GM18505 (cell line): ENCODE measurements around the gene TMEM59.
"Not testable (repeated sequence)": the region's sequence is repeated elsewhere in the genome, so short reads cannot be mapped to it uniquely, and the experiment has no call there.

Experiments
- ATAC-seq: cut with Tn5 transposase; IDR thresholded peaks from one replicate; pipeline ENCODE4 v1.9.1; 2021; ENCODE audit not compliant: unreplicated experiment
- POLR2A ChIP-seq: IDR thresholded peaks from 4 replicates; pipeline ENCODE4 v1.6.1; 2011; ENCODE audit warnings: borderline replicate concordance; ENCODE audit not compliant: insufficient read depth, insufficient read length; ENCODE audit errors: extremely low read depth

Gene TMEM59

GRCh38 chr1:54052934-54053744 lies at the start of gene TMEM59, which contains the start of gene TCEANC2:
TMEM59 (minus strand) TSS chr1:54053204; CDS start chr1:54053188, 16 bp downstream.
TCEANC2 (plus strand) TSS chr1:54053608; CDS start chr1:54054423, 815 bp downstream.
- peak; percentile 94 for ATAC-seq
- peak; percentile 72 for TF ChIP-seq POLR2A

- TF ChIP-seq POLR2A = no peak
- no peak for ATAC-seq
Observed at GRCh38 chr1:54100500-54100899, 47.5 kb upstream of the TMEM59 start.

GRCh38 chr1:54099061-54099610 lies 46.1 kb upstream of the TMEM59 start:
- TF ChIP-seq POLR2A = no peak
- ATAC-seq = no peak

- ATAC-seq = no peak
- TF ChIP-seq POLR2A = no peak
Observed at GRCh38 chr1:54096877-54097240, 43.9 kb upstream of the TMEM59 start.

GRCh38 chr1:54096227-54096876 lies 43.3 kb upstream of the TMEM59 start:
- ATAC-seq = no peak
- no peak for TF ChIP-seq POLR2A

GRCh38 chr1:54095546-54096226 lies 42.7 kb upstream of the TMEM59 start:
- TF ChIP-seq POLR2A = no peak
- no peak for ATAC-seq

GRCh38 chr1:54094730-54095105 lies 41.7 kb upstream of the TMEM59 start:
- not testable (repeated sequence) for ATAC-seq

GRCh38 chr1:54094001-54094729 lies 41.2 kb upstream of the TMEM59 start:
- TF ChIP-seq POLR2A = no peak
- ATAC-seq = no peak

- TF ChIP-seq POLR2A = no peak
- no peak for ATAC-seq
Observed at GRCh38 chr1:54091666-54092065, 38.7 kb upstream of the TMEM59 start.

GRCh38 chr1:54088385-54088784 lies 35.4 kb upstream of the TMEM59 start:
- no peak for ATAC-seq

GRCh38 chr1:54086754-54087153 lies 33.8 kb upstream of the TMEM59 start:
- ATAC-seq = no peak
- no peak for TF ChIP-seq POLR2A

More at GRCh38 chr1:54088385-54088784, 35.4 kb upstream of the TMEM59 start:
- no peak for TF ChIP-seq POLR2A

GRCh38 chr1:54084794-54085193 lies 31.8 kb upstream of the TMEM59 start:
- no peak for ATAC-seq
- TF ChIP-seq POLR2A = no peak

- ATAC-seq = no peak
- no peak for TF ChIP-seq POLR2A
Observed at GRCh38 chr1:54081306-54082270, 28.6 kb upstream of the TMEM59 start.
